Kidney (tissue), 14 donors: ENCODE results near the gene SLC25A15. TPM values are rescaled to one million over a fixed set of nuclear protein-coding genes. Genes with fewer than 3 reads are reported as not detected.
"Not testable (repeated sequence)": the region's sequence is repeated elsewhere in the genome, so short reads cannot be mapped to it uniquely, and the experiment has no call there.

Experiments used
- DNase-seq, 5 donors: peaks; one replicate each; pipeline ENCODE4 v3.0.0-alpha.2; 2013 to 2020
- FAIRE-seq: peaks from 2 replicates; lab custom pipeline; 2012; peaks lifted over from hg19 to GRCh38; lab: Jason Lieb, UNC
- H3K27ac ChIP-seq, 2 donors: one replicate each; pipeline ENCODE4 v1.7.0; 2013; ENCODE audit warnings: low read depth in 2 of 2, low read length in 2 of 2, inconsistent platforms in 1 of 2
- H3K27me3 ChIP-seq: one replicate; pipeline ENCODE4 v1.7.1; 2013; ENCODE audit warnings: low read length, inconsistent platforms; ENCODE audit not compliant: control insufficient read depth, insufficient read depth
- H3K36me3 ChIP-seq, 3 donors: one replicate each; pipeline versions ENCODE4 v1.7.0 to v1.7.1; 2013; ENCODE audit warnings: low read length in 3 of 3, control low read depth in 1 of 3, inconsistent platforms in 1 of 3; ENCODE audit not compliant: insufficient read depth in 3 of 3, control insufficient read depth in 2 of 3
- H3K4me1 ChIP-seq, 3 donors: one replicate each; pipeline versions ENCODE4 v1.7.0 to v1.7.1; 2013; ENCODE audit warnings: low read length in 3 of 3, inconsistent platforms in 1 of 3, low read depth in 1 of 3; ENCODE audit not compliant: control insufficient read depth in 2 of 3, insufficient read depth in 2 of 3
- H3K4me3 ChIP-seq, 3 donors: one replicate each; pipeline versions ENCODE4 v1.7.0 to v1.8.1; 2013; ENCODE audit warnings: low read length in 3 of 3, control low read depth in 1 of 3, inconsistent platforms in 1 of 3
- H3K9ac ChIP-seq, 3 donors: one replicate each; pipeline versions ENCODE4 v1.7.0 to v1.7.1; 2013; ENCODE audit warnings: low read length in 3 of 3, control low read depth in 1 of 3, inconsistent platforms in 1 of 3
- H3K9me3 ChIP-seq, 3 donors: one replicate each; pipeline versions ENCODE4 v1.7.0 to v1.7.1; 2013; ENCODE audit warnings: low read length in 3 of 3, control low read depth in 1 of 3, inconsistent platforms in 1 of 3; ENCODE audit not compliant: control insufficient read depth in 2 of 3, insufficient read depth in 1 of 3
- intact Hi-C: fragments of 100-400 bp; cut with DNase I; formaldehyde crosslinking; loops from one replicate; pipeline ENCODE4 v1.11.1; 2022
- polyA plus RNA-seq: library from polyadenylated mRNA; stranded (reverse); fragments of 350-450 nt; fragmentation: Illumina TruSeq; extraction: RNeasy Lipid Tissue Mini Kit (QIAGEN cat#74804); gene quantifications from one replicate; pipeline ENCODE4 v1.2.3, GENCODE V29; 2014; ENCODE audit warnings: low read depth, low replicate concordance; ENCODE audit not compliant: insufficient read depth
- total RNA-seq: library from RNA; stranded (reverse); fragmentation: NEBNext Ultra II Directional; extraction: Animal tissue kit (Norgen Biotek cat#: 25700); gene quantifications from one replicate; pipeline ENCODE4 v1.2.1, GENCODE V29; 2021
- TF ChIP-seq, protein P1 (sequence below): IDR thresholded peaks from 3 replicates; pipeline ENCODE4 v1.5.1; 2012; ENCODE audit warnings: mild to moderate bottlenecking, moderate library complexity, borderline replicate concordance; ENCODE audit not compliant: insufficient read depth; ENCODE audit errors: extremely low read depth
- donor health status: control.
- donor health status: control.
- donor health status: control.
- donor health status: control.
- donor health status: control.
- donor health status: DM: yes; HTN: yes; CAD: no.
- donor health status: Normal renal cell carcinoma (clear cell type).

SLC25A15 gene
- total and polyA plus RNA-seq, 2 donors from 2014 or later: 5.4 to 7.7 TPM

DNA sequence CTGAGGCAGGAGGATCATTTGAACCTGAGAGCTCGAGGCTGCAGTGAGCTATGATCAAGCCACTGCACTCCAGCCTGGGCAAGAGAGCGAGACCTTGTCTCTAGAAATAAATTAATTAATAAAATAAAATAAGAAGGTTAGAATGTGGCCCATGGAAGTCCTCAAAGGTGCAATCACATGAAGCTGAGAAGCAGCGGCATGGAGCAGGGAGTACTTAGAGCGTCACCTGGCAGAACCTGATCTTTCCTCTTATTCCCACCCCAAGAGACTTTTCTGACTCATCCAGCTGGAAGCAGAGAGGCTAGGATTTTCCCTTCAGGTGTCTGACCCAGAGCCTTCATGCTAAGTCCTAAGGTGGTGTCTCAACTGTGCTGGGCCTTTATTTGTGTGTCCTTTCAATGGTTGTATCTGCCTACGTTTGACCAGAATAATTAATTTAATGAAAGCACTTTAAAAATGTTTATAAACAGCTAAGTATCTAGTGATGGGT is 9.6 kb upstream of the SLC25A15 start:
- Histone ChIP-seq H3K9me3 (no peaks in the 10 kb centered on the region), H3K4me1 (no peaks in the 10 kb centered on the region), H3K36me3 (no peaks in the 10 kb centered on the region), H3K27me3 (no peaks in the 10 kb centered on the region), H3K4me3 (no peak overlapping the region), H3K9ac (no peak overlapping the region), H3K27ac (no peak overlapping the region)
- no peak for FAIRE-seq
- TF ChIP-seq, protein P1, sequence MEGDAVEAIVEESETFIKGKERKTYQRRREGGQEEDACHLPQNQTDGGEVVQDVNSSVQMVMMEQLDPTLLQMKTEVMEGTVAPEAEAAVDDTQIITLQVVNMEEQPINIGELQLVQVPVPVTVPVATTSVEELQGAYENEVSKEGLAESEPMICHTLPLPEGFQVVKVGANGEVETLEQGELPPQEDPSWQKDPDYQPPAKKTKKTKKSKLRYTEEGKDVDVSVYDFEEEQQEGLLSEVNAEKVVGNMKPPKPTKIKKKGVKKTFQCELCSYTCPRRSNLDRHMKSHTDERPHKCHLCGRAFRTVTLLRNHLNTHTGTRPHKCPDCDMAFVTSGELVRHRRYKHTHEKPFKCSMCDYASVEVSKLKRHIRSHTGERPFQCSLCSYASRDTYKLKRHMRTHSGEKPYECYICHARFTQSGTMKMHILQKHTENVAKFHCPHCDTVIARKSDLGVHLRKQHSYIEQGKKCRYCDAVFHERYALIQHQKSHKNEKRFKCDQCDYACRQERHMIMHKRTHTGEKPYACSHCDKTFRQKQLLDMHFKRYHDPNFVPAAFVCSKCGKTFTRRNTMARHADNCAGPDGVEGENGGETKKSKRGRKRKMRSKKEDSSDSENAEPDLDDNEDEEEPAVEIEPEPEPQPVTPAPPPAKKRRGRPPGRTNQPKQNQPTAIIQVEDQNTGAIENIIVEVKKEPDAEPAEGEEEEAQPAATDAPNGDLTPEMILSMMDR: no peak
- no peak for DNase-seq
- intact Hi-C loops: no loop called here

GRCh38 chr13:40780822-40781401 is 8.5 kb upstream of the SLC25A15 start:
- TF ChIP-seq, protein P1: no peak

DNA sequence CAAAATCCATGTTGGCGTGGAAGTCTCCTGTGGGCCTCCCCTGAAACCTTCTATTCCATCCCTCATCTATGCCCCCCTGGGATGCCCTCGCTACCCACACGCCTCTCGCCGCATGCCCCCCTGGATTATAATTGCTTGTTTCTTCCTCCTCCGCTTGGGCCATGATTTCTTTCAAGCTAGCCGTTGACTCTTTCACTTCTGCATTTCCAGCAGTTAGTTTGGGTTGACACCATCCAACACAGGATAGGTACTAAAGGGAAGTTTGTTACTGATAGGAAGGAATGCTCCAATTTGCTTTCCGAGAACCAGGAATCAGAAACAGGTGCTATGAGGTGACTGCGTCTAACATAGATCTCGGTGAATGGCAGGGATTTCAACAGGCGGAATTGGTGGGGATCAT is 7.7 kb upstream of the SLC25A15 start:
- TF ChIP-seq, protein P1: no peak
- no peak for DNase-seq
- Histone ChIP-seq H3K27me3 (no peaks in the 10 kb centered on the region), H3K4me3 (no peak overlapping the region), H3K27ac (no peak overlapping the region), H3K9ac (no peak overlapping the region), H3K9me3 (no peaks in the 10 kb centered on the region), H3K4me1 (no peaks in the 10 kb centered on the region), H3K36me3 (no peaks in the 10 kb centered on the region)
- FAIRE-seq: no peak
- intact Hi-C loops: no loop called here

More at GRCh38 chr13:40780822-40781401, 8.5 kb upstream of the SLC25A15 start:
- H3K4me3 ChIP-seq: no peak overlapping the region
- H3K4me1 ChIP-seq: no peaks in the 10 kb centered on the region
- no peak overlapping the region for H3K9ac ChIP-seq
- no peaks in the 10 kb centered on the region for H3K27me3 ChIP-seq
- H3K27ac ChIP-seq: no peak overlapping the region
- FAIRE-seq (no peak), DNase-seq (no peak)
- no peaks in the 10 kb centered on the region for H3K36me3 ChIP-seq
- H3K9me3 ChIP-seq: no peaks in the 10 kb centered on the region
- intact Hi-C loops: no loop called here

GRCh38 chr13:40782971-40783370 is 6.4 kb upstream of the SLC25A15 start:
- DNase-seq, H3K27ac ChIP-seq, FAIRE-seq, H3K9ac ChIP-seq, H3K9me3 ChIP-seq, H3K4me3 ChIP-seq, H3K27me3 ChIP-seq, H3K36me3 ChIP-seq, H3K4me1 ChIP-seq, intact Hi-C loops: not testable (repeated sequence)
